Neuronal stem cell (in vitro differentiated cells): ENCODE data around the gene SH2D6.
A peak's percentile ranks its signal among the peaks of the same experiment; 100 is the strongest.

Experiments used
- DNase-seq: peaks from one replicate; pipeline ENCODE4 v3.0.0-alpha.2; 2013; ENCODE audit warnings: low spot score
- H2AFZ ChIP-seq: one replicate; pipeline ENCODE4 v1.6.1; 2013; ENCODE audit warnings: mild to moderate bottlenecking, low read length, inconsistent platforms
- H2AK5ac ChIP-seq: 2 replicates; pipeline ENCODE4 v1.6.1; 2013; ENCODE audit warnings: low read depth, mild to moderate bottlenecking, inconsistent platforms, low read length, moderate library complexity, mixed read lengths
- H2BK120ac ChIP-seq: 2 replicates; pipeline ENCODE4 v1.6.1; 2013; ENCODE audit warnings: low read depth, mild to moderate bottlenecking, inconsistent platforms, low read length, moderate library complexity, mixed read lengths
- H2BK12ac ChIP-seq: one replicate; pipeline ENCODE4 v1.6.1; 2013; ENCODE audit warnings: low read length, inconsistent platforms
- H2BK15ac ChIP-seq: 2 replicates; pipeline ENCODE4 v1.6.1; 2013; ENCODE audit warnings: mild to moderate bottlenecking, low read length, inconsistent platforms, mixed read lengths
- H2BK5ac ChIP-seq: one replicate; pipeline ENCODE4 v1.6.1; 2013; ENCODE audit warnings: inconsistent platforms, mild to moderate bottlenecking, low read length, moderate library complexity
- H3K14ac ChIP-seq: one replicate; pipeline ENCODE4 v1.6.1; 2013; ENCODE audit warnings: low read length, inconsistent platforms
- H3K18ac ChIP-seq: 2 replicates; pipeline ENCODE4 v1.6.1; 2013; ENCODE audit warnings: low read length, inconsistent platforms
- H3K23ac ChIP-seq: 2 replicates; pipeline ENCODE4 v1.6.1; 2013; ENCODE audit warnings: low read depth, mild to moderate bottlenecking, mixed read lengths, low read length, inconsistent platforms; ENCODE audit not compliant: poor library complexity
- H3K27ac ChIP-seq: replicated peaks from 3 replicates; pipeline ENCODE4 v1.5.1; 2013; ENCODE audit warnings: low read length, inconsistent platforms
- H3K27me3 ChIP-seq, 3 experiments: 2 replicates each; pipeline ENCODE4 v1.6.1; 2013; ENCODE audit warnings: low read length in 3 of 3, mild to moderate bottlenecking in 2 of 3, inconsistent platforms in 1 of 3, low read depth in 1 of 3, mixed read lengths in 1 of 3, moderate library complexity in 1 of 3; ENCODE audit not compliant: control insufficient read depth in 3 of 3, insufficient read depth in 3 of 3
- H3K36me3 ChIP-seq, 2 donors: replicated peaks in 1 of 2; 2 replicates each; pipeline ENCODE4 v1.6.1; 2013; ENCODE audit warnings: low read length in 2 of 2; ENCODE audit not compliant: control insufficient read depth in 2 of 2, insufficient read depth in 2 of 2
- H3K4ac ChIP-seq: 2 replicates; pipeline ENCODE4 v1.6.1; 2013; ENCODE audit warnings: inconsistent platforms, mild to moderate bottlenecking, low read length, moderate library complexity
- H3K4me1 ChIP-seq, 2 donors: 1 replicate in 1 of 2; 2 replicates in 1 of 2; pipeline ENCODE4 v1.6.1; 2013; ENCODE audit warnings: low read length in 2 of 2, low read depth in 1 of 2; ENCODE audit not compliant: control insufficient read depth in 2 of 2, insufficient read depth in 1 of 2
- H3K4me2 ChIP-seq: one replicate; pipeline ENCODE4 v1.6.1; 2013; ENCODE audit warnings: mild to moderate bottlenecking, low read length, inconsistent platforms; ENCODE audit not compliant: insufficient read depth, poor library complexity, severe bottlenecking
- H3K4me3 ChIP-seq, 2 donors: 2 replicates each; pipeline ENCODE4 v1.5.1; 2013; ENCODE audit warnings: low read length in 2 of 2, mild to moderate bottlenecking in 2 of 2, inconsistent platforms in 1 of 2, moderate library complexity in 1 of 2
- H3K79me1 ChIP-seq: one replicate; pipeline ENCODE4 v1.6.1; 2013; ENCODE audit warnings: low read depth, mild to moderate bottlenecking, inconsistent platforms, low read length, moderate library complexity
- H3K9ac ChIP-seq: one replicate; pipeline ENCODE4 v1.6.1; 2013; ENCODE audit warnings: mild to moderate bottlenecking, low read depth, low read length, inconsistent platforms; ENCODE audit not compliant: poor library complexity
- H3K9me3 ChIP-seq, 2 donors: replicated peaks in 1 of 2; 2 replicates each; pipeline versions ENCODE3 to v1.6.1; 2013; ENCODE audit warnings: low read length in 2 of 2, mild to moderate bottlenecking in 2 of 2, inconsistent platforms in 1 of 2, low read depth in 1 of 2, mixed read lengths in 1 of 2, moderate library complexity in 1 of 2; ENCODE audit not compliant: control insufficient read depth in 2 of 2, insufficient read depth in 1 of 2
- H4K8ac ChIP-seq: one replicate; pipeline ENCODE4 v1.6.1; 2013; ENCODE audit warnings: low read depth, mild to moderate bottlenecking, inconsistent platforms, low read length, moderate library complexity
- H4K91ac ChIP-seq: one replicate; pipeline ENCODE4 v1.6.1; 2013; ENCODE audit warnings: low read length, low read depth, mild to moderate bottlenecking, inconsistent platforms; ENCODE audit not compliant: poor library complexity
- WGBS, 2 donors: extraction: QIAGEN DNeasy Blood & Tissue Kit; methylation state at CpG; one replicate each; pipeline ENCODE4 v1.1.7; 2013; ENCODE audit warnings: missing lambda C conversion rate in 2 of 2, mixed read lengths in 1 of 2; ENCODE audit not compliant: insufficient read length in 2 of 2, insufficient replicate concordance in 1 of 2; ENCODE audit errors: extremely low coverage in 2 of 2; 5-methylcytosine and 5-hydroxymethylcytosine counted together

The SH2D6 gene

GRCh38 chr2:85452237-85452636, 33.7 kb downstream of the SH2D6 start:
- H2BK120ac ChIP-seq, result no peak overlapping the region
- H3K23ac ChIP-seq, result no peak overlapping the region
- H3K4me1 ChIP-seq, result no peaks in the 10 kb centered on the region
- H3K27ac ChIP-seq, result no peak overlapping the region
- H3K4ac ChIP-seq, result no peak overlapping the region
- peaks cover 0 to 3% (median 2%) of the 10 kb centered on the region in 3 experiments for H3K27me3 ChIP-seq
- H2BK5ac ChIP-seq, result no peak overlapping the region
- no peak overlapping the region for H3K9ac ChIP-seq
- H4K8ac ChIP-seq, result no peak overlapping the region
- peak overlapping the region; percentile 75 for H3K14ac ChIP-seq
- peak overlapping the region; percentile 65 for H3K18ac ChIP-seq
- no peak overlapping the region for H3K4me3 ChIP-seq
- no peak overlapping the region for H2BK15ac ChIP-seq
- H3K9me3 ChIP-seq, result no peaks in the 10 kb centered on the region
- no peaks in the 10 kb centered on the region for H3K79me1 ChIP-seq
- no peak overlapping the region for H4K91ac ChIP-seq
- H2AK5ac ChIP-seq, result no peak overlapping the region
- no peaks in the 10 kb centered on the region for H3K36me3 ChIP-seq
- no peak overlapping the region for H3K4me2 ChIP-seq
- no peak overlapping the region for H2AFZ ChIP-seq
- no peak overlapping the region for H2BK12ac ChIP-seq
- no peak for DNase-seq
- no CpG with 5 or more reads among the region's 1 CpG for WGBS, 2 donors

- Histone ChIP-seq H3K9me3 (no peaks in the 10 kb centered on the region), H3K4me3 (no peak overlapping the region), H3K79me1 (no peaks in the 10 kb centered on the region), H3K18ac (no peak overlapping the region), H2BK15ac (no peak overlapping the region), H3K27me3 (peaks cover 0 to 6% (median 2%) of the 10 kb centered on the region in 3 experiments), H3K36me3 (no peaks in the 10 kb centered on the region), H2AFZ (no peak overlapping the region), H3K4ac (no peak overlapping the region), H4K91ac (no peak overlapping the region), H2BK120ac (no peak overlapping the region), H4K8ac (no peak overlapping the region), H2AK5ac (no peak overlapping the region), H3K9ac (no peak overlapping the region), H3K14ac (no peak overlapping the region), H3K27ac (no peak overlapping the region), H3K23ac (no peak overlapping the region), H3K4me2 (no peak overlapping the region), H2BK12ac (no peak overlapping the region), H2BK5ac (no peak overlapping the region), H3K4me1 (no peaks in the 10 kb centered on the region)
- no CpG with 5 or more reads among the region's 7 CpGs for WGBS, 2 donors
- DNase-seq, result no peak
Observed at GRCh38 chr2:85453571-85453970, 35.1 kb downstream of the SH2D6 start.

DNA sequence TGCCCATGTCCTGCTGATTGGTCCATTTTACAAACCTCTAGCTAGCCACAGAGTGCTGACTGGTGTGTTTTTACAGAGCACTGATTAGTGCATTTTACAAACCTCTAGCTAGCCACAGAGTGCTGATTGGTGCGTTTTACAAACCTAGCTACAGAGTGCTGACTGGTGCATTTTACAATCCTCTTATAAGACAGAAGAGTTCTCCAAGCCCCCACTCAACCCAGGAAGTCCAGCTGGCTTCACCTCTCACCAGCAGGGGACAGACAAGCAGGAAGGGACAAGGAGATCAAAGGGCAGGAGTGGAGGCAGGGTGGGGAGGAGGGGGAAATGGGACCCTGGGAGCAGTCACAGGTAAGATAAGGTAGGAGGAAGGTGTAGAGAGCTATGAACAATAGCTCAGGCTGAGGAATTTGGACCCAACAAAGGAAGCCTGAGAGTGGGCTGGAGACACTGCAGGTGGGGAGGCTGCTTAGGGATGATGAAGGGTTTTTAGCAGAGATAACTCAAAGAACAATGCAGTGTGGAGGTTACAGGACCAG, 37.1 kb downstream of the SH2D6 start:
- Histone ChIP-seq H3K27ac (no peak overlapping the region), H3K79me1 (no peaks in the 10 kb centered on the region), H2BK12ac (no peak overlapping the region), H3K27me3 (peaks cover 0 to 10% (median 2%) of the 10 kb centered on the region in 3 experiments), H2BK15ac (no peak overlapping the region), H4K8ac (no peak overlapping the region), H3K4me1 (no peaks in the 10 kb centered on the region), H2BK5ac (no peak overlapping the region), H3K9ac (no peak overlapping the region), H3K23ac (no peak overlapping the region), H2BK120ac (no peak overlapping the region), H2AK5ac (no peak overlapping the region), H3K14ac (no peak overlapping the region), H4K91ac (no peak overlapping the region), H3K4ac (no peak overlapping the region), H3K36me3 (no peaks in the 10 kb centered on the region), H3K4me2 (no peak overlapping the region), H3K9me3 (no peaks in the 10 kb centered on the region), H2AFZ (no peak overlapping the region), H3K18ac (no peak overlapping the region), H3K4me3 (no peak overlapping the region)
- no peak for DNase-seq
- no CpG with 5 or more reads among the region's 1 CpG for whole genome bisulfite sequencing, 2 donors

GRCh38 chr2:85457043-85457442, 38.5 kb downstream of the SH2D6 start:
- Histone ChIP-seq H4K8ac (no peak overlapping the region), H2AK5ac (no peak overlapping the region), H3K4me3 (no peak overlapping the region), H3K18ac (no peak overlapping the region), H3K14ac (no peak overlapping the region), H3K4ac (no peak overlapping the region), H2BK5ac (peak overlapping the region; percentile 57), H4K91ac (no peak overlapping the region), H3K9ac (no peak overlapping the region), H2BK120ac (no peak overlapping the region), H2BK12ac (no peak overlapping the region), H3K27ac (no peak overlapping the region), H2BK15ac (no peak overlapping the region), H3K79me1 (no peaks in the 10 kb centered on the region), H3K9me3 (no peaks in the 10 kb centered on the region), H3K4me1 (no peaks in the 10 kb centered on the region), H3K4me2 (no peak overlapping the region), H2AFZ (no peak overlapping the region), H3K23ac (no peak overlapping the region), H3K36me3 (no peaks in the 10 kb centered on the region), H3K27me3 (peaks cover 0 to 10% (median 2%) of the 10 kb centered on the region in 3 experiments)
- DNase-seq, result no peak
- no CpG with 5 or more reads among the region's 5 CpGs for WGBS, 2 donors
